GM12801 (cell line): ENCODE measurements around the gene PIP5K1B.

ENCODE experiments used
- CTCF ChIP-seq: IDR thresholded peaks from one replicate; pipeline ENCODE4 v1.5.1; 2011; ENCODE audit warnings: control low read depth; ENCODE audit not compliant: insufficient read length; ENCODE audit errors: extremely low read depth

The PIP5K1B gene

GRCh38 chr9:68702493-68702892 is 2.5 kb upstream of the PIP5K1B start:
- TF ChIP-seq CTCF = no peak

GRCh38 chr9:68703672-68704071 is 1.4 kb upstream of the PIP5K1B start:
- no peak for TF ChIP-seq CTCF

- TF ChIP-seq CTCF = no peak
Observed at GRCh38 chr9:68704498-68704813, 584 bp upstream of the PIP5K1B start.

GRCh38 chr9:68705531-68706362 is 707 bp downstream of the PIP5K1B start:
- no peak for TF ChIP-seq CTCF

GRCh38 chr9:68706363-68707201 is 1.5 kb downstream of the PIP5K1B start:
- no peak for TF ChIP-seq CTCF

- TF ChIP-seq CTCF = no peak
Observed at GRCh38 chr9:68707801-68708488, 2.9 kb downstream of the PIP5K1B start.

GRCh38 chr9:68708513-68708912 is 3.5 kb downstream of the PIP5K1B start:
- TF ChIP-seq CTCF = no peak
